IPS DF 4.7 (cell line): ENCODE results near the gene HOOK2.
A peak's percentile ranks its signal among the peaks of the same experiment; 100 is the strongest.
"Not testable (repeated sequence)": the region's sequence is repeated elsewhere in the genome, so short reads cannot be mapped to it uniquely, and the experiment has no call there.

Source experiments
- DNase-seq: peaks from one replicate; pipeline ENCODE4 v3.0.0-alpha.2; 2013; ENCODE audit warnings: low spot score; ENCODE audit errors: extremely low read depth

Gene HOOK2

DNA sequence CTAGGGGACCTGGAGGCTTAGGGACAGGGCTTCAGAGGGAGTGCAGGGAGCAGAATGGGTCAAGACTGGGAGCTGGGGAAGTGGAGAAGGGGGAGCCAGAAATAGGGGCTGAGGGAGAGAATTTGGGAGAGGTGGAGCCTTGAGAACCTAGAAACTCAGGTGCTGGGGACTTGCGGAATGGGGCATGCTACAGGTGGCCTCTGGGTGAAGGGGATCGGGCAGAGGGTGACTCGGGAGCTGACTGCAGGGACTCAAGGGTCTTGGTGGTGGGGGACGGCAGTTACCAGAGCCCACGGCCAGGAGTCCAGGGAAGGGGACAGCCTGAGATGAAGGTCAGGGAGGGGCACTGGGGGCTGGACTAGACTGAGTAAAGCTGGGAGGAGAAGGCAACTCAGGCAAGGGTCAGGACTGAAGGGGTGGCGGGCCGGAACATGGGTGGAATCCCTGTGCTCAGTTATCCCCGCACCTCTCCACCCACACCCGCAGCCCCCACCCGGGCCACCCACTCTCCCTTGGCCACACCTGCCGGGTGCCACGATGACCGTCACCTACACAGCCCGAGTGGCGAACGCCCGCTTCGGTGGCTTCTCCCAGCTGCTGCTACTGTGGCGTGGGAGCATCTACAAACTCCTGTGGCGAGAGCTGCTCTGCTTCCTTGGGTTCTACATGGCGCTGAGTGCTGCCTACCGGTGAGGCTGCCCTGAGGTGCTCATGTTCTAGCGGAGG lies 23.1 kb downstream of the HOOK2 start:
- no peak for DNase-seq

DNA sequence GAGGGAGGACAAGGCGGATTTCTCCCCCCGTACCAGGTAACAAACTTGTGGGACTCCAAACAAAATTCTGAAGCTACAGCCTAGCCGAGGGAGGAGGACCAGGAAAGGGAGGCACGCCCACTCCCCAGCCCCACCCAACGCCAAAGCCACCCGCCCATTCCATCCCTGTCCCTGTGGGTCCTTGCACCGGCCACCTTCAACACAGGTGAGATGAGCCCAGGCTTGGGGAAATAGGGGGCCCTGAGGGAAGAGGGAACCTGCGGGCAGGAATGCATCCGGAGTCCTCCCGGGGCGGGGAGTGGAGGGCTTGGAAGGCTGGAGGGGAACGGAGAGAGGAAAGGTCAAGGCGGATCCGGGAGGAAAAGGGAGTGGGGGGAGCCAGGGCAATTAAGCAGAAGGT lies 23.7 kb downstream of the HOOK2 start, which contains the start of gene BEST2:
BEST2 (plus strand) TSS at position 157 of the 400 bp plus-strand sequence. CDS start 802 bp downstream, outside the sequence.
- no peak for DNase-seq

DNA sequence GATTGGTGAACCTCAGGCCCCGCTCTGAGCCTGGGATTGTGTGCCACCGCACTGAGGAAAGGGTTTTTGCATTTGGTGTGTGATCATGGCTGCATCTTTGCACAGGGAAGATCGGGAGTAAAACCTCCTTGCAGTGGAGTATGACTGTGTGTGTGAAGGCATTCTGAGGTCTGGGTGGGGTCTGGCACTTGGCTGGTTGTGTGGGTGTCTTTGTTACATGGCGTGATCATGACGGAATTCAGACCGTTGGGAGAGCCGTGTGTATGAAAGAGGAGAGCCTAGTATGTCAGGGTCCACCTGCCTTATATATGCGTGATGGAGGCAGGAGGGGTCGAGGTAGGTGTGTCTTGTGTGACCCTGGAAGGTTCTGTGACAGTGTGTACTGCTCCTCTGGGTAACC lies 24.5 kb downstream of the HOOK2 start:
- DNase-seq = no peak

- DNase-seq = no peak
Measured at GRCh38 chr19:12749938-12750521, 25.3 kb downstream of the HOOK2 start.

DNA sequence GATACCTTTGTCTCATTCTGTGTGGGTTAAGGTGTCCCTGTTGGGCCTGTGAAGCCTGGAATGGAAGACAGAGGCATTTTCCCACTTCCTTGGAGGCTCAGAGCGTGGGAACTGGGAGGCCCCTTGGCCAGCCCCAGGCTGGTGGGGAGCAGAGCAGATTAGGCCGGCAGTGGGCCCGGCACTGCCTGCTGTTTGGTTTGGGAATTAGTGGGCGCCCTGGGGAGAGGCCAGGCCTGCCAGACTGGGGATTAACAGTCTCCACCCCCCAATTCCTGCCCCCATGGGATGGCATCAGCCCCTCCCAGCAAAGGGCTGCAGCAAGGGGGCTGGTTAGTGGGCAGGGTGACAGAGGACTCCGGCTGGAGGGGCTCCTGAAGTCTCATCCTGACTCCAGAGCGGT lies 26.9 kb downstream of the HOOK2 start:
- no peak for DNase-seq

- DNase-seq = no peak
Measured at GRCh38 chr19:12745166-12745897, 30.0 kb downstream of the HOOK2 start.

DNA sequence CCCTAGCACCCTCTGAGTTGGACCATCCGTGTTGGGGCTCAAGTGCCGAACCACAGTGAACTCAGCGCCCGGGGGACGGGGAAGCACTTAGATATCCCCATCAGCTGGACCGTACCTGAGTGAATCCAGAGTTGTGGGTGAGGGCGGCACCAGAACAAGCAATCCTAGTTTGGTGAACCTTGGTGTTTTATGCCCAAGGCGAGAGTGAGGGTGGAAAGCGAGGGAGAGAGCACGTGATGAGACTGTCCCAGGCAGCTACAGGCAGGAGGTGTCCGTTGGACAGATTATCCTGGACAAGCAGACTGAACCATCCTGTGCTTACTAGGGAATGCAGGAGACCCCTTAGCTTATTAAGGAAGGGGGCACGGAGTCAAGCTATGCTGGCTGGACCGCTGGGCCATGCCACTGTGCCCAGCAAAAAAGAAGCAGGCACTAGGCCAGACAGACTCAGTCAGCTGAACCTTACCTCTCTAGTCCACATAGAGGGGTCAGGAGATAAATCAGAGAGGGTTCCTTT lies 37.5 kb downstream of the HOOK2 start:
- no peak for DNase-seq

DNA sequence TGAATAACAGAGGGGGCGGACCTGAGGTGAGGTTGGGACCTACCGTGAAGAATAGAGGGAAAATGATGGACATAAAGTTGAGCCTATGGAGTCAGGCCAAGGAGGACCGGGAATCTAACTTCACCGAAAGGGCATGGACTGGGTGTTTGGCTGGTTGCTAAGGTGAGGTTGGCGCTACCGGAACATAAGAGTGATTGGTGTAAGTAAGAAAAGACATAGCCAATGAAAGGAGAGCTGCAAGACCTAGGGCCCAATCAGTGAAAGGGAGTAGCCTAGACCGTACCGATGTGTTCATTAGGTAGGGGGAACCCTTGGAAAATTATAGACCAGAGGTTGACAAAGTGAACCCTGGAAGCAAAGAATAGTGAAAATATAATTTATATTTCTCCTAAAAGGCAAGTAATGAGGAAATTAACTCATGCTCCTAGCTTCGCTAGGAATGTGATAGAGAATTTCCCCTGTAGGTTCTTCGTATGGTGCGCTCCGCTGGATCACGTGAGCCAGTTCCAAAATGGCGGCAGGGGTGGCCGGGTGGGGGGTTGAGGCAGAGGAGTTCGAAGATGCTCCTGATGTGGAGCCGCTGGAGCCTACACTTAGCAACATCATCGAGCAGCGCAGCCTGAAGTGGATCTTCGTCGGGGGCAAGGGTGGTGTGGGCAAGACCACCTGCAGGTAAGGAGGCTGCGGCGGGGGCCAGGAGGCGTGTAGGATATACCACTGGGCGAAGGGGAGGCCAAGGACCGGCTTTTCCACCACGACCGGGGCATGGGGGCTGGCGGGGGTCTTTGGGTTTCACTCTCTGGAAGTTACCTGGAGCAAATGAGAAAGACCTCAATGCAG lies 38.1 kb downstream of the HOOK2 start, which contains the start of gene GET3:
GET3 (plus strand) TSS at position 503 of the 840 bp plus-strand sequence; CDS start at position 512, 9 bp downstream.
- DNase-seq = peak; percentile 100

DNA sequence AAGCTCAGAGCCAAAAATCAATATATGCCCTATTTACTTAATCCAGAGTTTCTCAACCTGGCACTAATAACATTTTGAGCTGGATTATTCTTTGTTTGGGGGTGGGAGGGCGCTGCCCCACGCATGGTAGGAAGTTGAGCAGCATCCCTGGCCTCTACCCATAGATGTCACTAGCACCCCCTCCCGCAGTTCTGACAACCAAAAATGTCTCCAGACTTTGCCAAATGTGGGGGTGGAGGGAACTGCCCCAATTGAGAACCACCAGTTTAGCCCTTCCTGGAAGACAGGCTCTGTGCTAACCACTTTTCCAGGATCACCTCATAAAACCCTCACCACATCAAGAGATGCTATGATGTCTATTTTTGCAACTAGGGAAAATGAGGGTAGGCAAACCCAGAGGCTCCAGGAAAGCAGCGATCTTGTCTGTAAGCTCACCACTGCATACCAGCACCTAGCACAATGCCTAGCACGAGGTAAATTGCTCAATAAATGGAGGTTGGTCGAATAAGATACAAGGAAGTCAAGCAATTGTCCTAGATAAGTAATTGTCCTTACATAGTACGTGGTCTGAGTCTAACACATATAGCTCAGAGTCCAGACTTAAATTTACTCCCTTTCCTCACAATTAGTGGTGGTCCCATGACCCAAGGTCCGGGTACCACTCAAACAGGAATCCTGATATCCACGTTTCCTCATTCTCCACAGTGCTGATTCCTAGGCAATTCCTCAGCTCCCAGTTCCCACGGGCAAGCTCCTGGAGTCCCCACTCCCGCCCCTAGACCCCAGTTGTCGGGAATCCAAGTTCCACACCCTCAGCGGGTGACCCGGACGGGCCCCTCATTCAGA lies 41.8 kb downstream of the HOOK2 start:
- no peak for DNase-seq

GRCh38 chr19:12731337-12731736 lies 44.0 kb downstream of the HOOK2 start:
- DNase-seq = no peak

DNA sequence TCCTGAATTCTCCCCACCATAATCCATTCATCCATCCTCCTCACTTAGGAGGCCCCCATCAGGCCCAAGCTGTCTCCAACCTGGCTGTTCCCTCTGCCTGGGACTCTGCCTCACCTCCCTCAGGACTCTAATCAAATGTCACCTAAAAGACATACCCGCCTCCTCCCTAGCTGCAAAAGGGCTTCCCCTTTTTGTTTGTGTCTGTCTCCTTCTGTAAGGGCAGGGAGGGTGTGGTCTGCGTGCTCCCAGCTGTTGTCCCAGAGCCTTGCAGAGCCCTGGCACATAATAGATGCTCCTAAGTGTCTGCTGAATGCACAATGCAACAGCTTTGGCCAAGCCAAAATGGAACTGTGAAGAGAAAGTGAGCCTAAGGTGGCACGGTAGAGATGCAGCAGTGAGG lies 45.3 kb downstream of the HOOK2 start:
- DNase-seq = no peak

GRCh38 chr19:12727745-12728433 lies 47.5 kb downstream of the HOOK2 start:
- DNase-seq = no peak

DNA sequence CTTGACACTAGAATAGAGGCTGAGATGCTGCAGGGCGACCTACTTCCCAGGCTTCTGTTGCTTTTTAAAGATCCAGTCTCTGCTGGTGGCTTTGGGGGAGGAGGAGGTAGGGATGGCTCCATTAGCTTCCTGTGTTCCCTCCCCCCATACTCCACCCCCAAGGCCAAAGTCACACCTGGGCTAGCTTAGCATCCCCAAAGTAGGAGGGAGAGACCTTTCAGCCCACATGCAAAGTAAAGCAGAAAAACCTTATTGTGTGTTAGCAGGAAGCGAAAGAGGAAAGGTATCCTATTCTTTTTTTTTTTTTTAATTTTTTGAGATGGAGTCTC lies 48.4 kb downstream of the HOOK2 start:
- no peak for DNase-seq

DNA sequence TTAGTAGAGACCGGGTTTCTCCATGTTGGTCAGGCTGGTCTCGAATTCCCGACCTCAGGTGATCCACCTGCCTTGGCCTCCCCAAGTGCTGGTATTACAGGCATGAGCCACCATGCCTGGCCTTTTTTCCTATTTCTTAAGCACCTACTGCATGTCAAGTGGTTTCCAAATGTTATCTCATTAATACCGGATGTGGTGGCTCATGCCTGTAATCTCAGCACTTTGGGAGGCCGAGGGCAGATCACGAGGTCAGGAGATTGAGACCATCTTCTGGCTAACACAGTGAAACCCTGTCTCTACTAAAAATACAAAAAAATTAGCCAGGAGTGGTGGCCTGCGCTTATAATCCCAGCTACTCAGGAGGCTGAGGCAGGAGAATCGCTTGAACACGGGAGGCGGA lies 49.7 kb downstream of the HOOK2 start:
- DNase-seq = not testable (repeated sequence)

DNA sequence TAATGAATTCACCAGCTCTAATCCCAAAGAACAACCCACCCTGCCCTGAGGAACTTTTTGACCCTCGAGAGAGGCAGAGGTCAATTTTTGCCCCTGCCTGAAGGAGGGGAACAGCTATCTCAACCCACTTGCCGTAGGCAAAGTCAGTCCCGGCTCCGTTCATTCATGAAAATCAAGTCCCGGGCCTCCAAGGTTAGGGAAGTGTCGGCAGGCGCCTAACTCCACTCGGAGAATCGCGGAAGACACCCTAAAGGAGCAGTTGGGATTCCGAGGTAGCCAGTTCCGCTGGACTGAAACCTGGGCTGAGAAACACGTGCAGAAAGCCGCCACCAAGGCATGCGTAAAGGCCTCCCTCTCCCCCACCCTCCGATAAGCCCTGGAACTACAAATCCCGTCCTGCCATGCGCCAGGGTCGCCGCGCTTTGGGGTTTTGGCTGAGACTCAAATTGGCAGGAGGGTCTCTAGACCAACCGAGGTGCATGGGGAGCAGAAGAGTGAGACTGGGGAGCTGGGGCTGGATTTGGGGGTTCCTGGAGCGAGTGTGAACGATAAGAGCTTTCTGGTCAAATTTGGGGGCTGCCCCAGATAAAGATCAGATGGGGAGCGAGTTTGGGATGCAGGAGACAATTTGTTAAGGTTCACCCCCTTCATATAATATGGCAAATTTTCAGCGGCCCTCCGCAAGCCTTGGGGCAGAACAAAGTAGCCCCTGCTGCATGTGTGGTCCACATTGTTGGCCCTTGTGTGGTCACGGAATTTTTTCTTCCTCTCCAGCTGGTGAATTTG lies 51.5 kb downstream of the HOOK2 start, which contains the start of gene TNPO2:
TNPO2 (minus strand) TSS at position 292 of the 786 bp plus-strand sequence. CDS start 2,955 bp downstream, outside the sequence.
- no peak for DNase-seq

DNA sequence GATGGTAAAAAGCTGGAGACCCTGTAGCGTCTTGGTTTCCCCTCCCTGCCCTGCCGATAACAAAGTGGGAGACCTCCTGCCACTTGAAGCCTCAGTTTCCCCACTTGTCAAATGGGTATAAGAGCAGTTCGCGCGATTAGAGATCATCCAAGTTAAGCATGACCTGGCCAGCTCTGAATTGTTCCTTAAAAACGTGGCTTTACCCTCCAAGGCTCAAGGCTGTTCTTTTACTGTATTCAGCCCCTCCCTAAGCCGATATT lies 52.0 kb downstream of the HOOK2 start:
- DNase-seq = no peak

GRCh38 chr19:12722566-12723380 lies 52.6 kb downstream of the HOOK2 start:
- no peak for DNase-seq
